Vagina (tissue), 2 donors: Measurements from ENCODE around the gene LILRB2.

Experiments used
- POLR2A ChIP-seq, 2 donors: fragments of 450-650 bp; IDR thresholded peaks; one replicate each; pipeline ENCODE4 v1.6.1; 2017; ENCODE audit warnings: antibody characterized with exemption in 2 of 2, mild to moderate bottlenecking in 2 of 2, moderate library complexity in 2 of 2
- TF ChIP-seq, protein P1 (sequence below), 3 experiments: fragments of 450-650 bp in 2 of 3; fragments of 200-600 bp in 1 of 3; sonication (generic) in 1 of 3; IDR thresholded peaks; one replicate each; pipeline ENCODE4 v1.5.1; 2017 to 2019; ENCODE audit warnings: antibody characterized with exemption in 3 of 3, mild to moderate bottlenecking in 2 of 3, moderate library complexity in 2 of 3

DNA sequence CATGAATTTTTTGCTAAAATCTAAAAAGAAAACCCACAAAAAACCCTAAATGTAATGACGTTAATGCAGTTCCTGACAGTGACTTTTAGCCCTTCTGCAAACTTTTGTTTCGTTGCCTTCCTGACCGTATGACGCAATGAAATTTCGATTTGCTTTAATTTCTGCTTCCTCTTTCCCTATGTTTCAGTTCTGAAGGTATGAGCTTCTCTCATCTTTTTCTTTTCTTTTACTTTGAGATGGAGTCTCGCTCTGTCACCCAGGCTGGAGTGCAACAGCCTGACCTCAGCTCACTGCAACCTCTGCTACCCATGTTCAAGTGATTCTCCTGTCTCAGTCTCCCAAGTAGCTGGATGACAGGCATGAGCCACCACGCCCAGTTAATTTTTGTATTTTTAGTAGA, 38.1 kb upstream of the LILRB2 start:
- TF ChIP-seq, protein P1, sequence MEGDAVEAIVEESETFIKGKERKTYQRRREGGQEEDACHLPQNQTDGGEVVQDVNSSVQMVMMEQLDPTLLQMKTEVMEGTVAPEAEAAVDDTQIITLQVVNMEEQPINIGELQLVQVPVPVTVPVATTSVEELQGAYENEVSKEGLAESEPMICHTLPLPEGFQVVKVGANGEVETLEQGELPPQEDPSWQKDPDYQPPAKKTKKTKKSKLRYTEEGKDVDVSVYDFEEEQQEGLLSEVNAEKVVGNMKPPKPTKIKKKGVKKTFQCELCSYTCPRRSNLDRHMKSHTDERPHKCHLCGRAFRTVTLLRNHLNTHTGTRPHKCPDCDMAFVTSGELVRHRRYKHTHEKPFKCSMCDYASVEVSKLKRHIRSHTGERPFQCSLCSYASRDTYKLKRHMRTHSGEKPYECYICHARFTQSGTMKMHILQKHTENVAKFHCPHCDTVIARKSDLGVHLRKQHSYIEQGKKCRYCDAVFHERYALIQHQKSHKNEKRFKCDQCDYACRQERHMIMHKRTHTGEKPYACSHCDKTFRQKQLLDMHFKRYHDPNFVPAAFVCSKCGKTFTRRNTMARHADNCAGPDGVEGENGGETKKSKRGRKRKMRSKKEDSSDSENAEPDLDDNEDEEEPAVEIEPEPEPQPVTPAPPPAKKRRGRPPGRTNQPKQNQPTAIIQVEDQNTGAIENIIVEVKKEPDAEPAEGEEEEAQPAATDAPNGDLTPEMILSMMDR (IDR thresholded peaks at IDR 0.05), result no peak
- TF ChIP-seq POLR2A (IDR thresholded peaks at IDR 0.05), result no peak
